Measurements from ENCODE around the gene FOXP4.
A peak's percentile ranks its signal among the peaks of the same experiment; 100 is the strongest.

The FOXP4 gene

GRCh38 chr6:41543087-41543486 lies 3.1 kb upstream of the FOXP4 start:
- Histone ChIP-seq H4K91ac (ENCODE audit: low read length) (no peak overlapping the region), H3K27ac (ENCODE audit: low read length, poor library complexity, severe bottlenecking) (no peak overlapping the region), H2BK120ac (ENCODE audit: low read depth, low read length) (no peak overlapping the region), H4K8ac (ENCODE audit: low read length) (no peak overlapping the region), H2BK5ac (ENCODE audit: low read depth, low read length, poor library complexity, severe bottlenecking) (no peak overlapping the region), H3K9me3 (ENCODE audit: control insufficient read depth, low read length) (no peaks in the 10 kb centered on the region), H3K4me3 (ENCODE audit: insufficient read depth in 1 of 2, low read depth in 1 of 2, low read length in 2 of 2) (no peak overlapping the region), H3K4ac (ENCODE audit: low read depth in 1 of 2, low read length in 2 of 2) (no peak overlapping the region), H2BK12ac (ENCODE audit: low read length in 2 of 2) (no peak overlapping the region), H3K36me3 (ENCODE audit: control insufficient read depth in 1 of 2, insufficient read depth in 2 of 2, low read depth in 1 of 2, low read length in 2 of 2) (no peaks in the 10 kb centered on the region), H2AK5ac (ENCODE audit: low read length, severe bottlenecking) (peak overlapping the region; percentile 39), H3K18ac (ENCODE audit: low read depth in 1 of 2, low read length in 2 of 2) (no peak overlapping the region), H3K4me2 (ENCODE audit: low read length, poor library complexity, severe bottlenecking) (no peak overlapping the region), H2AFZ (ENCODE audit: low read depth, low read length) (no peak overlapping the region), H3K23ac (ENCODE audit: low read length in 2 of 2) (no peak overlapping the region), H3K9ac (ENCODE audit: low read length) (no peak overlapping the region), H2BK15ac (ENCODE audit: low read depth, poor library complexity, severe bottlenecking) (no peak overlapping the region), H3K14ac (ENCODE audit: low read length in 2 of 2) (no peak overlapping the region), H3K79me1 (replicated peaks; ENCODE audit: low read length, poor library complexity, severe bottlenecking) (peaks cover 7% of the 10 kb centered on the region), H3K4me1 (ENCODE audit: control insufficient read depth, insufficient read depth, low read depth, low read length) (peaks cover 14% of the 10 kb centered on the region), H3K27me3 (ENCODE audit: control insufficient read depth in 1 of 2, insufficient read depth in 1 of 2, low read length in 2 of 2) (peaks cover 30 to 33% of the 10 kb centered on the region in 2 experiments)
- 86% methylated on average over 5 of the region's 5 CpGs for WGBS
- no peak for DNase-seq

- Histone ChIP-seq H2BK12ac (ENCODE audit: low read length in 2 of 2) (no peak overlapping the region), H3K9me3 (ENCODE audit: control insufficient read depth, low read length) (no peaks in the 10 kb centered on the region), H4K91ac (ENCODE audit: low read length) (peak overlapping the region; percentile 11), H3K4ac (ENCODE audit: low read depth in 1 of 2, low read length in 2 of 2) (peak overlapping the region; percentile 51 to 73), H2AK5ac (ENCODE audit: low read length, severe bottlenecking) (peak overlapping the region; percentile 93), H3K9ac (ENCODE audit: low read length) (peak overlapping the region; percentile 64), H3K27ac (ENCODE audit: low read length, poor library complexity, severe bottlenecking) (peak overlapping the region; percentile 35), H3K4me1 (ENCODE audit: control insufficient read depth, insufficient read depth, low read depth, low read length) (peaks cover 26% of the 10 kb centered on the region), H3K18ac (ENCODE audit: low read depth in 1 of 2, low read length in 2 of 2) (peak overlapping the region; percentile 55 to 67), H3K4me2 (ENCODE audit: low read length, poor library complexity, severe bottlenecking) (peak overlapping the region; percentile 86), H3K27me3 (ENCODE audit: control insufficient read depth in 1 of 2, insufficient read depth in 1 of 2, low read length in 2 of 2) (peaks cover 15 to 20% of the 10 kb centered on the region in 2 experiments), H3K4me3 (ENCODE audit: insufficient read depth in 1 of 2, low read depth in 1 of 2, low read length in 2 of 2) (peak overlapping the region; percentile 76 to 82), H3K14ac (ENCODE audit: low read length in 2 of 2) (peak overlapping the region in 1 of 2 experiments; percentile 18), H2BK15ac (ENCODE audit: low read depth, poor library complexity, severe bottlenecking) (peak overlapping the region; percentile 56), H2BK5ac (ENCODE audit: low read depth, low read length, poor library complexity, severe bottlenecking) (no peak overlapping the region), H3K79me1 (replicated peaks; ENCODE audit: low read length, poor library complexity, severe bottlenecking) (peaks cover 19% of the 10 kb centered on the region), H2BK120ac (ENCODE audit: low read depth, low read length) (no peak overlapping the region), H2AFZ (ENCODE audit: low read depth, low read length) (peak overlapping the region; percentile 55), H4K8ac (ENCODE audit: low read length) (peak overlapping the region; percentile 87), H3K36me3 (ENCODE audit: control insufficient read depth in 1 of 2, insufficient read depth in 2 of 2, low read depth in 1 of 2, low read length in 2 of 2) (no peaks in the 10 kb centered on the region), H3K23ac (ENCODE audit: low read length in 2 of 2) (no peak overlapping the region)
- no peak for DNase-seq
- 6% methylated on average over 14 of the region's 15 CpGs for WGBS
These were observed 906 bp upstream of the FOXP4 start for GRCh38 chr6:41545247-41545702.

- Histone ChIP-seq H3K23ac (ENCODE audit: low read length in 2 of 2) (no peak overlapping the region), H3K79me1 (replicated peaks; ENCODE audit: low read length, poor library complexity, severe bottlenecking) (peaks cover 28% of the 10 kb centered on the region), H2AK5ac (ENCODE audit: low read length, severe bottlenecking) (no peak overlapping the region), H3K9ac (ENCODE audit: low read length) (no peak overlapping the region), H4K8ac (ENCODE audit: low read length) (no peak overlapping the region), H3K4me3 (ENCODE audit: insufficient read depth in 1 of 2, low read depth in 1 of 2, low read length in 2 of 2) (peak overlapping the region; percentile 64 to 76), H3K27ac (ENCODE audit: low read length, poor library complexity, severe bottlenecking) (no peak overlapping the region), H3K4me1 (ENCODE audit: control insufficient read depth, insufficient read depth, low read depth, low read length) (peaks cover 33% of the 10 kb centered on the region), H3K27me3 (ENCODE audit: control insufficient read depth in 1 of 2, insufficient read depth in 1 of 2, low read length in 2 of 2) (peaks cover 5 to 20% of the 10 kb centered on the region in 2 experiments), H2AFZ (ENCODE audit: low read depth, low read length) (no peak overlapping the region), H3K36me3 (ENCODE audit: control insufficient read depth in 1 of 2, insufficient read depth in 2 of 2, low read depth in 1 of 2, low read length in 2 of 2) (peaks cover 7% of the 10 kb centered on the region in 2 experiments), H4K91ac (ENCODE audit: low read length) (no peak overlapping the region), H2BK120ac (ENCODE audit: low read depth, low read length) (peak overlapping the region; percentile 90), H3K18ac (ENCODE audit: low read depth in 1 of 2, low read length in 2 of 2) (peak overlapping the region; percentile 65 to 89), H3K4ac (ENCODE audit: low read depth in 1 of 2, low read length in 2 of 2) (peak overlapping the region in 1 of 2 experiments; percentile 83), H3K9me3 (ENCODE audit: control insufficient read depth, low read length) (no peaks in the 10 kb centered on the region), H2BK5ac (ENCODE audit: low read depth, low read length, poor library complexity, severe bottlenecking) (no peak overlapping the region), H2BK12ac (ENCODE audit: low read length in 2 of 2) (no peak overlapping the region), H3K14ac (ENCODE audit: low read length in 2 of 2) (peak overlapping the region in 1 of 2 experiments; percentile 46), H3K4me2 (ENCODE audit: low read length, poor library complexity, severe bottlenecking) (peak overlapping the region; percentile 56), H2BK15ac (ENCODE audit: low read depth, poor library complexity, severe bottlenecking) (peak overlapping the region; percentile 79)
- no peak for DNase-seq
- WGBS = 1% methylated on average over 19 of the region's 67 CpGs
These were observed 289 bp downstream of the FOXP4 start for GRCh38 chr6:41546475-41546865.

GRCh38 chr6:41546866-41547798 lies 951 bp downstream of the FOXP4 start:
- peak overlapping the region; percentile 32 for H4K91ac ChIP-seq (ENCODE audit: low read length)
- no peak overlapping the region for H2BK12ac ChIP-seq (ENCODE audit: low read length in 2 of 2)
- H3K4me2 ChIP-seq (ENCODE audit: low read length, poor library complexity, severe bottlenecking) = peak overlapping the region; percentile 97
- peak overlapping the region; percentile 65 to 89 for H3K18ac ChIP-seq (ENCODE audit: low read depth in 1 of 2, low read length in 2 of 2)
- H2BK120ac ChIP-seq (ENCODE audit: low read depth, low read length) = peak overlapping the region; percentile 43
- H2AK5ac ChIP-seq (ENCODE audit: low read length, severe bottlenecking) = no peak overlapping the region
- H3K27me3 ChIP-seq (ENCODE audit: control insufficient read depth in 1 of 2, insufficient read depth in 1 of 2, low read length in 2 of 2) = peaks cover 5 to 20% of the 10 kb centered on the region in 2 experiments
- peak overlapping the region; percentile 59 for H4K8ac ChIP-seq (ENCODE audit: low read length)
- peak overlapping the region; percentile 95 for H2BK15ac ChIP-seq (ENCODE audit: low read depth, poor library complexity, severe bottlenecking)
- H3K9ac ChIP-seq (ENCODE audit: low read length) = peak overlapping the region; percentile 81
- under 1% methylated on average over 80 of the region's 82 CpGs for WGBS
- no peak overlapping the region for H3K27ac ChIP-seq (ENCODE audit: low read length, poor library complexity, severe bottlenecking)
- no peak overlapping the region for H2BK5ac ChIP-seq (ENCODE audit: low read depth, low read length, poor library complexity, severe bottlenecking)
- peak overlapping the region in 1 of 2 experiments; percentile 83 for H3K4ac ChIP-seq (ENCODE audit: low read depth in 1 of 2, low read length in 2 of 2)
- peak; percentile 54 for DNase-seq
- peak overlapping the region in 1 of 2 experiments; percentile 46 for H3K14ac ChIP-seq (ENCODE audit: low read length in 2 of 2)
- H2AFZ ChIP-seq (ENCODE audit: low read depth, low read length) = no peak overlapping the region
- H3K36me3 ChIP-seq (ENCODE audit: control insufficient read depth in 1 of 2, insufficient read depth in 2 of 2, low read depth in 1 of 2, low read length in 2 of 2) = peaks cover 9 to 13% of the 10 kb centered on the region in 2 experiments
- H3K9me3 ChIP-seq (ENCODE audit: control insufficient read depth, low read length) = no peaks in the 10 kb centered on the region
- peak overlapping the region; percentile 76 to 93 for H3K4me3 ChIP-seq (ENCODE audit: insufficient read depth in 1 of 2, low read depth in 1 of 2, low read length in 2 of 2)
- peaks cover 35% of the 10 kb centered on the region for H3K79me1 ChIP-seq (replicated peaks; ENCODE audit: low read length, poor library complexity, severe bottlenecking)
- peaks cover 33% of the 10 kb centered on the region for H3K4me1 ChIP-seq (ENCODE audit: control insufficient read depth, insufficient read depth, low read depth, low read length)
- no peak overlapping the region for H3K23ac ChIP-seq (ENCODE audit: low read length in 2 of 2)

All from mesenchymal stem cell (in vitro differentiated cells and primary cell).